ENCODE measurements around the gene NEK10. TPM values are rescaled to one million over a fixed set of nuclear protein-coding genes. Genes with fewer than 3 reads are reported as not detected.

NEK10 gene
- total RNA-seq, 4 donors from 2014 or later, result 0.65 to 2.6 (median 1.2) TPM

- no peak for TF ChIP-seq CTCF (IDR thresholded peaks at IDR 0.05)
- DNase-seq (ENCODE audit: low spot score) (no peak), ATAC-seq (ENCODE audit: low FRiP score) (no peak)
These were observed 16.3 kb upstream of the NEK10 start for GRCh38 chr3:27385504-27385903.

- no peak for TF ChIP-seq CTCF (IDR thresholded peaks at IDR 0.05)
- ATAC-seq (ENCODE audit: low FRiP score) (no peak), DNase-seq (ENCODE audit: low spot score) (no peak)
These were observed 15.0 kb upstream of the NEK10 start for GRCh38 chr3:27384191-27384590.

- ATAC-seq (ENCODE audit: low FRiP score), result no peak
- no peak for TF ChIP-seq CTCF (IDR thresholded peaks at IDR 0.05)
- no peak for DNase-seq (ENCODE audit: low spot score)
These were observed 11.5 kb upstream of the NEK10 start for GRCh38 chr3:27380433-27381357.

GRCh38 chr3:27378331-27378730 lies 9.1 kb upstream of the NEK10 start:
- TF ChIP-seq CTCF (IDR thresholded peaks at IDR 0.05), result no peak

GRCh38 chr3:27376109-27376772 lies 7.1 kb upstream of the NEK10 start:
- DNase-seq (ENCODE audit: low spot score) (no peak), ATAC-seq (ENCODE audit: low FRiP score) (no peak)
- no peak for TF ChIP-seq CTCF (IDR thresholded peaks at IDR 0.05)

More at GRCh38 chr3:27378331-27378730, 9.1 kb upstream of the NEK10 start:
- DNase-seq (ENCODE audit: low spot score) (no peak), ATAC-seq (ENCODE audit: low FRiP score) (no peak)

GRCh38 chr3:27366062-27366591 lies 3.1 kb downstream of the NEK10 start:
- no peak for TF ChIP-seq CTCF (IDR thresholded peaks at IDR 0.05)
- no peak for ATAC-seq (ENCODE audit: low FRiP score)
- no peak for DNase-seq (ENCODE audit: low spot score)
